Measurements from ENCODE around the gene BCCIP.

The BCCIP gene

DNA sequence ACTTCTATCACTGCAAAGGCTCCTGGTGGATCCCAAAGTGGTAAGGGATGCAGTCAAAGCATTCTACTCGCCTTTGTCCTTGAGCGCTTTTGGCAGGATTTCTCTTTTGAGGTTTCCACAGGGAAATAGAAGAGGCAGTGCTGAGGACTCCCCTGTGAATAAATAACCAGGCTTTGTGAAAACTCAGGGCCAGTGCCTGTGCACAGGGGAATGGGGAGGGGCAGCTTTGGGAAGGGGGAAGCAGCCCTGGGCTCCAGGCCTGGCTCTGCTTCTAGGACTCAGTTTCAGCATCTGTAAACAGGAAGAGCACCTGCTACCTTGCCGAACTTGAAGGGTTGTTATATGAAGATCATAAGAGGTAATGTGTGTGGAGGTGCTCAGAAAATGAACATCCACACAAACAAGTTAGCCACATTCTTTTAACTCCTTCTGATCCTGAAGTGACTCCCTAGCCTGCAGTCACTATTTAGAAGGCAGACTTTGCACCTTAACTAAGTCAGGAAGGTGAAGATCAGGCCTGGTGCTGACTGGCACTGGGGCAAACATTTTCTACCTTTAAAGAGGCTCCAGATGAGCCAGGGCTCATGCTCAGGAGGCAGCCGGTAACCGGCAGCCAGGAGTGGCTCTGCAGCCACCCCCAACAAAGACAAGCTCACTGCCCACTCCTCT lies 25.2 kb upstream of the BCCIP start:
- DNase-seq: no peak

DNA sequence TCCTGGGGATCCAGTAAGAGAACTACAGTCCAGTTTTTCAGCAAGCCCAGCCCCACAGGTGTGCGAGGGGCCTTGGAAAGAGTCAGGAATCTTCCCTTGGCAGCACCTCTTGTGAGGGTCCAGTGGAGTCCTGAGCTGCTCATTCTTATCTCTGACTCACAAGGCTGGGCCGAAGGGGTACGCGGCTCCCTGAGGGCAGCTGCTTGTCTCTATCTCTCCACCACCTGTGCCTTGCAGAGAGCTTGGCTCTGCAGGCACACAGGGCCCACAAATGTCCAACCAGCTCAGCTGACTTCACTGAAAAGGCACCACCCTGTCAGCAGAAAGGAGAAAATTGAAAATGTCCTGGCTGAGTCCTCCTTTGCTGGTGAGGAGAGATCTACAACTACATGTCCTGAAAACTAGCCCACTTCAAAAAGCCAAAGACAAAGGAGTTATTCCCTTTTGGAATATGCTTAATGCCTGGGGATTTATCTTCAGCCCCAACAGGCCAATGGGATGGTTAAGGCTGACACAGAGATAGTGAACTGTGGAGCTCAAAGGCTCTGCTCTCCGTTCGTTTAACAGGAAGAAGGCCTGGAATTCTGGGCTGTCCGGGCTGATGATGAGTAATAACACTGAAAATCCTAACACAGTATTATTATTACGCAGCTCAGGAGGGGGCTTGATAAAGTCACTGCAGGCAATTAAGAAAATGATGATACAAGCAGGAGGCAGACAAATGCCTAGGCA lies 23.7 kb upstream of the BCCIP start:
- DNase-seq: peak; percentile 91

DNA sequence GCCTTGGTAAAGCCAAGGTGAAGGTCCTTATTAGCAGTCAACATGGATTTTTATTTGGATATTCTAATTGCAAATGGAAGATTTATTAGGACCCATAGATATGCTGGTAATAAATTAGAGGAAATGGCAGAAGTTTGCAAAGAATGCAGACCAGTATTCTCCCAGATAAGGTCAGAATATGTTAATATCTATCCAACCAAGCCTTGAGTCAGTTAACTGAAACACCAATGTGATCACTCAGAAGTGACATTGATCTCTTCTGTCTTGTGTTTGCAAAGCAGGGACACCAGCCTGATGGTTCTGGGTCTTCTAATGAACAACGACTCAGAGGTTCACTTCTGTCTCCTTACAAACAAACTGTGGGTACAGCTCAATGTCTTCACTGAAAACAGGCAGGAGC lies 21.8 kb upstream of the BCCIP start:
- DNase-seq: peak; percentile 47

DNA sequence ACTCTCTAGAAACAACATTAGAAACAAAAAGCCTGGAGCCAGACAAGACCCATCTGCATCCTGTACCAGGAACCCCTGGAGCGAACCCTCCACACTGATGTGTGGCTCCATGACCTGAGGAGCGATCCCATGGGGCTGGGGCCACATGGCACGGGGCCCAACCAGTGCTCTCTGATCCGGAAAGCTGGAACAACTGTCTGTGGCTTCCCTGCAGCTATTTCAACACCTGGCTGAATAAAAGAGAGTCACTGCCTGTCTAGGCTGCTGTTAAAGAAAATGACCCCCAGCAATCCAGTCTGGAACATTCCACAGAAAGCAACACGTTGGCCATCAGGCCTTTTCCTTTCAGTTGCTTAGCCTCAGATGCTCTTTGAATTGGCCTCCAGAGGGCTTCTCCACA lies 21.2 kb upstream of the BCCIP start:
- DNase-seq: no peak

DNA sequence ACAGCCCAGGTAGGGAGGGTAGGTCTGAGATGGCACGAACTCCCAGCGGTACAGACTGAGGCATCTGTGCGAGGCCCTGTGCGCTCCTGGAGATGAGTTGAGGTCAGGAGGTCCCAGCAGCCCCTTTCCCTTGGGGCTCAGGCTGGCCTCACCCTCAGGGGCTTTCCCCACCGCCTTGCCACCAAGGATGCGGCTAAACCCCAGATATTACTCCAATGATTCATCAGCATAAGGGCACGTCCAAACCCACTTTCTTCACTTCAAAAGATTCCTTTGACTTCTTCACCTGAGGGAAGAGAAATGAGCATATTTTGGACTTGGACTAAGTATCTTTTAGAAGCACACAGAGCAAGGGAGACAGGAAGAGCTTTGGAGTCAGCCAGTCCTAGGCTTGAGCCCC lies 20.6 kb upstream of the BCCIP start:
- no peak for DNase-seq

DNA sequence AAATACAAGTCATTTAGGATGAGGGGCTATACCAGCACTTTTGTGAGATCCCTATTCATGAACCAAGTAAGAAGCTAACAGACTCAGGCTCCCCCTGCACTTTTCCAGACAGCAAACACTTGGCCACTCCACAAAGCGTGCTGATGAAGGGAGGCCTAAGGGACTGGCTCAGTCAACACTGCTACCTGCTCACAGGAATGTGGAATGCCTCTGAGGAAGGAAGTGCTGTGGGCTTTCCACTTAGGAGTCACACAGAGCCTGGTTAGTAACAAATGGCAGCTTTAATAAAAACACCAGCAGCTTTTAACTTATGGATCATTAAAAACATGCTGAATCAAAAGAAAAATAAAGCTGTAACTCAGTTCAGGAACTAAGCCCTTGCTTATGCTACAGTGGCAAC lies 15.3 kb upstream of the BCCIP start:
- no peak for DNase-seq

DNA sequence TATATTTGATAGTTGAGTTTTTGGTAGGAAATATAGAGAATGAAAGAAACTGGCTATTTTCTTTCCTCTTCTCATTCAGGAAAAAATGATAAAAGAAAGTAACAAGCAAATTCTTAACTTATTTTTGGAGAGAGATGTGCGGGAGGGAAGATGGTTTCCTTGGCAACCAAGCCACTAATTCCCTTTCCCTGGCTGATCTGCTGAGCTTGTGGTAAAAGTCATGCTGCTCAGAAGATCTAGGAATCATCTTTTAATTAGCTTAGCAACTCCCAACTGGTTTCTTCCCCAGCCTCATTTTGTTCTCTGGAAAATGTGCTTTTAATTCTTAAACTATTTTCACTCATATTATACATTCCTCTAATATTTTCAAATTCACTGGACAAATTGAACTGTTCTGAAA lies 12.1 kb upstream of the BCCIP start:
- no peak for DNase-seq

DNA sequence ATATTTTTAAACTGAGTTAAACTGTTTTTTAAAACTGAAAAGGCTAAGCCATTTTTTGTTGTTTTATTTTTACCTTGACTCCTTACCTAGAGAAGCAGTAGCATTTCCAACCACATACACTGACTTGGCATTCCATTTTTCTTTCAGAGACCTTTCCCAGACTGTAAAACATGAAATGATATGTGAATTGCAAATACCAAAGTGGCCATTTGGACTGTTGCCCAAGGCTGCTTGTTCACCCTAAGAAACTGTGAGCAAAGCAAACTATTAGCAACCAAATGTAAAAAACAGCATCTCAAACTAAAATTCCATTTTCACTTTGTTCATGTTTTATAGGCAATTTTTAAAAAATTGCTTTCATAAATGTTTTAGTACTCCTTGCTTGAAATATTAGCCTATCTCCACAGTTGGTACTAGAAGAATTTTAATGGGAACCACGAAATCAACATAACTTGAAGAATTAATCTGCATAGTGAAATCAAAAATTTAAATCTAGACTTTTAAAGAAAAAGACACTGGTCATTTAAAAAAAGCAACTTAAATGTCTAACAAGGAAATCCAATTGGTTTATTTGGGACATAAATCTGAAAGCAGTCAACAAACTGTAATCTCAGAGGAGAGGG lies 11.1 kb upstream of the BCCIP start:
- no peak for DNase-seq

DNA sequence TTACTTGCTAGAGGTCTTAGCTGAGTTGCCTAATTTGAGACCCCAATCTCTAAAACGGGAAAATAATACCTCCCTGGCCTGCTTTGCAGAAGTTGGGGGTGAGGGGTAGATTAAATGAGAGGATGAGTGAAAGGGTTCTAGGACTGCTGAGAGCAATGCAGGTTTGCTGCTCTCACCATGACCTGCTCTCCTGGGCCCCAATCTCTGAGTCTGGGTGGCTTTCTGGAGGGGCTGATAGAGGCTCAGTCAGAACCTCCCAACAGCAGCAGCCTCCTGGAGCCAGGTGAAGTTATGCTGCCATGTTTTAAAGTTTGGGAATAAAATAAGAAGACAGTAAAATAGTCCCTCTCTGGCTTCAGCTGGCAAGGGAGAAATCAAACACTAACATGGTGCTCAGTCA lies 7.6 kb upstream of the BCCIP start:
- peak; percentile 53 for DNase-seq

DNA sequence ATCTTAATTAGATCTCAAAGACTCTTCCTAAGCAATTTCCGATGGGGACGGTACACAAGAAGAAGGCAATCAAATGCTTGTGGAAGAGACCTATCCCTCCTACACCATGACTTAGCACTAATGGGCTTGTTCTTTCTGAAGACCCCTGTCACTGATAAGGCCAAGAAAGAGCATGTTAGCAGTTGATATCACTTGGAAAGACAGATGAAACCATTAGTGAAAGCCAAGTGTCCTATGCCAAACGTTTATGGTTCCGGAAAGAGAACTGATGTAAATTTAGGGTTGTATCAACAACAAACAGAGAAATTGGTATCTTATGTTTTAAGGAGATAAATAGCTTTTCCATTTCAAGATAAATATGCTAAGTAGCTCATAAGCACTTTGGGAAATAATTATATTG lies 6.8 kb upstream of the BCCIP start:
- DNase-seq: peak; percentile 98

DNA sequence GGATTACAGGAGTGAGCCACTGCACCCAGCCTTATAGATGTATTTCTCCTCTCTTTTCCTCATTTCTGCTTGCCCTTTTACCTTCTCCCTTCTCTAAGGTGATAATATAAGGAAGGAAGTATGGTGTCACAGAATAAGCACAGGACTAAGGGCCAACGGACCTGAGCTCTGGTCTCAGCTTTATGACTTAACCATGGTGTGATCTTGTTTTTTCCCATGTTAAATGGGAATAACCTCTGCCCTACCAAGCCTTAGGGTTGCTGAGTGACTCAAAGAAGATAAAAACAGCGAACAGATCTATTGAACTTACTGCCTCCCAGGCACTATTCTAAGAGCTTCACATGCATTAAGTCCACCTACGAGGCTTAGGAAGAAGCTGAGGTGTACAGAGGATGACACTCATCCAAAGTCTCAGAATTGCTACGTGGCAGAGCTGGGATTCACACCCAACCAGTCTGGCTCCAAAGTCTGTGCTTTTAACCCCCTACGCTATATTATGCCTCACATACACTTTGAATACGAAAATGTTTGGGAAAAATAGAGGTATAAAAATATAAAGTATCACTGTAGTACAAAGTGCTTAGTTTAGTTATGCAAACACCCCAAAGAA lies 5.9 kb upstream of the BCCIP start:
- DNase-seq: peak; percentile 41

DNA sequence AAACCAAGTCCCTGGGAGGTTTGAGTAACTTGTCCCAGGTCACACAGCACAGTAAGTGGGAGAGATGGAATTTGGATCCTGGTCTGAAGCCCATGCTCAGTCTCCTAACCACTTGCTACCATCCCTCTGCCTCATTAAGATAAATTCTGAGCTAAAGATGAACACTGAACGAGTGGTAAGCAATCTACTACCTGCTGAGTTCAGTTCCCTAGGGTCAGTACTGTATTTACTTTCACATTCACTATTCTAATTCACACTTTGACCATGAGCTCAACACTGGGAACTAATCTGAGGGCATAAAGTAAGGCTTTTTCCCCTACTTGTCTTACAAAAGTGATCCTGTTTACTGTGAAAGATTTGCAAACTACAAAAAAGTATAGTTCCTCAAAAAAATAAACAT lies 2.6 kb upstream of the BCCIP start:
- DNase-seq: no peak

DNA sequence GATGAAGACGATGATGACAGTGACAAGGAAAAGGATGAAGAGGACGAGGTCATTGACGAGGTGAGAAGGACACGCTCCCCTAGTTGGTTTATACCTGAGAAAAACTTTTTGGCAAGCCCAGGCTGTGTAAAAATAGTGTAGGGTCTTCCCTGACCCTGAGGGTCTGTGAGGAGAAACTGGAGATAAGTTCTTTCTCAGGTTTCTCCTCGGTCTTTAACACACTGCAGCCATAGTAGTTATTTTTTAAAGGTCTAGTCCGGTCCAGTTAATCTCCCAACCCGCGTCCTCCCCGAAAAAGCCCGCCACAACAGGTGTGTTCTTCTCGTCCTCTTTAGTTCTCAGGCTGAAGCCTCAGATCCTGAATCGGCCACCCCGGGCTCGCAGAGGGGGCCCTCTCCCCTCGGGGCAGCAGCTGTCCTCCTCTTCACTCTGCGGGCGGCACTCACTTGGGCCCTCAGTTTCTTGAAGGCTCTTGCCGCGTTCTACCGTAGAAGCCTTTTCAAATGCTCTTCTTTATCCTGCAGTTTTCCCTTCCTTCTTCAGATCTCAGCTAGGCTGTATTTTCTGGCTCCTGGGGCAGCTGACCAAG lies 411 bp downstream of the BCCIP start:
- no peak for DNase-seq

DNA sequence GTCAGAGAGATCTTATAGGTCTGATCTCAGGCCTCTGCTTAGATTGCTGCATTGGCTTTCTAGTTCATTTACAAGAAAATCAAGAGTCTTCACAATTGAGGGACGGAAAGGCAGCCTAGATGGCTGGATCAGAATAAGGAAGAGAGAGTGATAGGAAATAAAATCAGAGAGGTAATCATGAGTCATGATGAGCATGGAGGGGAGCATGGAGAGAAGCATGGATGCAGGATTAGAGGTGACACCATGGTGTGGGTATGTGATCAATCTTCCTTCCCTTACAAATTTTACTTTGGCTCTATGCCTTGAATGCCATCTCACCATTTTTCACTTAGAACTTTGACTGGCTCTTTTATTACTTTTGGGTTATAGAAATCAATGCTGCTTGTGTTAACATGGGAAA lies 1.4 kb downstream of the BCCIP start:
- no peak for DNase-seq

DNA sequence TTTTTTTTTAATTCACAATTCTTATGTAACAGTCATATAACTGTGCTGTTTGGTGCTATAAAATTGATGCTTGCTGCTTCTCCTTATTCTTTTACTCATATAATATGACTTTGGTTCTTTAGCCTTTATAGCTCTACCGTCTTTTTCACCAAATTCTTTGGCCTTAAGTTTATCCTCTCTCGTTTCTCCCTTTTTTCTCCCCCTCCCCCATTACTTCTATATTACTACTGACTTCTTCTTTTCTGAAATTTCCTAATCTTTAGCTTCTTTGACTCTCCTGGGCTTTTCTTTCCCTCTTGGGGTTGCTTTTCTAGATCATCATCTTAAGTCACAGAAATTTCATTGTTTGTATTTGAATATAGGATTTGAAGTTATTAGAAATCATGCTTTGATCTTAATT lies 3.8 kb downstream of the BCCIP start:
- no peak for DNase-seq

DNA sequence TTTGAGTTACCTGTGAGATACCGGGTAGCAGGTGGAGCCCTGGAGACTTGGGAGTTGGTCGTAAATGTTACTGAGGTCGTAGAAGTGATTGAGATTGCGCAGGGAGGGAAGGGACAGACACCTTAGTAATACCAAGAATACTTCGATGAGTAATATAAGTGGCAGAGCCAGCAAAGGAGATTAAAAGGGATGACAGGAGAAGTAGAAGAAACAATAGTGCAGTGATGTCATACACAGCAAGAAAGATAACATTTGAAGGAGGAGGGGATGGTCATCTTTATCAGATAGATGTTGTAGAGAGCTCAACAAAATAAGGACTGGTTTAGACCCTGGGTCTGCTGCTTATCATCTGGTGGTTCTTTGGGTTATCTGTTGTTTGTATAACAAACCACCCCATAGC lies 5.0 kb downstream of the BCCIP start:
- no peak for DNase-seq

DNA sequence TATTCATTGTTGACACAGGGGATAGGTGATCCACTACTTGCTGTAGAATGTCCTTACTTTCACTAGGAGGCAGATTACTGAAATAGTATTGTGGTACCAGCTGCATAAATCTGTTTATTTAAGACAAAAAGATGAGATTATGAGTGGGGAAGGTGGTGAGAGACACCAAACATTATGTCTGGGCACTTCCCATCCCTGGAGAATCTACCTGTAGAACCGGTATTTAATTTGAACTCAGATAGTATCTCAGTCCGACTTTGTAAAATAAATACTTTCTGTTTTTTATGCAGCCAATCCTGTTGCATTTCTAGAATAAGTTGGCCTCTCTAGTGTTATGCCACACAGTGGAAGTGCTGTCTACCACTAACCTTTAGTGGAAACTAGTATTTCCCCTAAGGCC lies 13.4 kb downstream of the BCCIP start:
- no peak for DNase-seq

DNA sequence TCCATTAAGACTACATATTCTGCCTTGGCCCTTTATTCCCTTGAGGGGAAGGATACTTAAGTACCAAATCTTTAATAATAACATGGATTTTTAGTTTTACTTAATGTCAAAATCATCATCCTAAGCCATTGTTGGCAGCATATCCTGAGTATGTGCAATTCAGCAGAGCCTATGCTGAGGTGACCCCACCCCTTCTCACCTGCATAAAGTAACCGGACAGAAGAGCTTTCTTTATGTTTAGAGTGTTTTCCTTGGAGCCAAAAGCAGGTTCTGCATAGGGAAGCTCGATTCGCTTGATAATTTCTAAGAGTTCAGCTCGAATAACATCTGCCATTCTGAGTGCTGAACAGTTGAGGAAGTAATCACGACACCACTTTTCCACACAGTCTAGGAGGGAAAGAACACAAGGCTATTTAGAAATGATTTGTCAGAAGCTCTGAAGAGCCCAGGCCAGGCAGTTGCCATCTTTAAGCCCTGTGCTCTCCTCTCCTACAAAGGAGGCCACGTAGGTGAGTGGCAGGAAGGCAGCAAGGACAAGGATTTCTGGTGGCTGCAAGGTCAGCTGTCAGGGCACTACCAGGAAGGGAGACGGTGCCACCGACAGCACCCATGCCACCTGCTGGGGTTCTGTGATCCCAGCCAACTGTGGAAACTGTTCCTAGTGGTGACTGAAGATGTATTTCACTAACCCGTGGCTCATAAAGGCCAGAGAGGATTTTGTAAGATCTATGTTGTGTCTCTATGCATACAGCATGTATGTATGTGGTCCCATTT lies 15.6 kb downstream of the BCCIP start:
- no peak for DNase-seq

DNA sequence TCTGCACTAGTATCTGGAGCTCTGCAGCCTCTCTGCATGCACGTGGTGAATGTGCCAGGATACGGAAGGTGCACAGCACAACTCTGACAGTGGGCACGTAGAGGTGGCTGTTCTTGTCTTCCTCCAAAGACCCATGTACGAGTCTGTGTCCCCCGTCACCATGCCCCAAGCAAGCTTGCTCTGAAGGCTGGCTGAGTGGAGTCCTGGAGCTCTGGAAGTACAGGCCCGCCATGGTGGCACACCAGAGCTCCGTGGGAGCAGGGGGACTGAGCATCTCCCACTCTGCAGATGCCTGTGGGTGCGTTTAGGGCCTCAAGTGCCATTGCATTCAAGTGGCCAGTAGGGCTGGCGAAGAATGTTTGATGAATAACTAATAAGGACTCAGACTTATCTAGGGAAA lies 17.1 kb downstream of the BCCIP start:
- DNase-seq: no peak

DNA sequence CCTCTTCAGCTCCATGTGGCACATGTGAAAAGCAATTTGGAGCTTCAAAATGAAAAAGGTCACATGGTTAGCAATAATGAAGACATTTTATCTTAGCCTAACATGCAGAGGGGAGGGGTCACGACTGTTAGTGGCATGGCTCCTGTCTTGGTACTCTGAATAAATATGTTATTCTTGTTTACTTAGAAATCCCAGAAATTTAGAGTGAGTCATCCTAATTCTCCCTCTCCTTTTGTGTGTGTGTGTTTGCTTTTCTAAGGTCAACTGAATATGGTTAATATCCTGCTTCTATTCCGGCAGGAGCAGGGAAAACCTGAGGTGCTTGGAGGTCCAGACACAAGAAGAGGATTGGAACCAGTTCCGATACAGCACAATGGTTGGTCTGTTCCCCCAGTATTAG lies 17.6 kb downstream of the BCCIP start:
- DNase-seq: peak; percentile 22

DNA sequence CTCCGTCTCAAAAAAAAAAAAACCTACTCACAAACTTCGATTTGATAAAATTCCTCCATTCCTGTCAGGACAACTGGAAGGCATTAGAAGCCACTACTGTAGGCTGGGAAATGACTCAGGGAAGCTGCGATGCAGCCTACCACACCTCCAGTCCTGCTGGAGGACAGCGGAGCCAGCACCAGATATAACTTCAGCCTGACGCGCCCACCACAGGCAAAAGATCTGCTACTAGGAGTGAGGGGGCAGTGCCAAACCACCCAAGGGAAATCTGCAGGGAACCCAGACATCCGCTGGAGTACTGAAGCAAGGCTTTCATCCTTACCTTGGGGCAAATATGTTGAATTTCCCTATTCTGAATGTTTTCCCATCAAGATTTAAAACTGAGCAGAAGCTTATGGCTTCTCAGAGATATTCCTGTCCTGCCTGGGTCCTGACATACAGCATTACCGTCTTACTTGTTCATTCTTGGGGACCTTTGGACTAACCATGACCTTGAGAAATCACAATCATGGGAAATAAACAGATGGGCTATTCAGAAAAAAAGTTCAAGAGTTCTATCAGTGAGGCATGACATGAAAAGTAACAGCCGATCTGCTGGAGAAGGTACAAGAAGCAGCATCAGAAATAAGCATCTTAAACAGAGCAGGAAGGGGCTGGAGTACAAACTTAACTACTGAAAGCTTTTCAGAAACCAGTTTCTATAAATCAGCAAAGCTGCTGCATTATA lies 20.4 kb downstream of the BCCIP start:
- DNase-seq: no peak

DNA sequence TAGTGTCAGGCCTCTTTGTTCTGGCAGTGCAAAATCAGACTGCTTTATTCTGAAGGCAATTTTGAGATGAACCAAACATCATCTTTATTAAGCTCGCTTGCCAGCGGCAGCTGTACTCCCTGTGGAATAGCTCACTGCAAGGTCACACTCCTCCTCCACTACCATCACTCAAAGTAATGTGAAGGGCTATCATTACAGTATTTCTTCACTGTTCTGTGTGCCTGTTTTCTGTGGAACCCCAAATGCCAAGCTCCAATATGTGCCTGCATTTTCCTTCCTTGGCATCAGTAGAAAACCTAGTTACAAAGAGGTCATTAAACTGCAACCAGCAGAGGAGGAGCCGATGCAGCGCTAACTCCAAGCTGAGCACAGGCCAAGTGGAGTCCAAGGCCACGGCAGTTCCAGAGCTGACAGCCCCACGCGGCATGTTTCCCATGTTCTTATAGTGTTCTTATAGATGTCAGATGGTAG lies 21.4 kb downstream of the BCCIP start:
- DNase-seq: no peak

All from hematopoietic multipotent progenitor cell treated with erythropoietin and hydrocortisone succinate and interleukin-3 and kit ligand, for 8 days (in vitro differentiated cells).